Astrocyte (in vitro differentiated cells and primary cell): ENCODE results near the gene IL17C.

Experiments
- CTCF ChIP-seq: IDR thresholded peaks from 2 replicates; pipeline ENCODE4 v1.5.1; 2011; ENCODE audit warnings: low read depth, mild to moderate bottlenecking, inconsistent platforms, low read length, moderate library complexity; ENCODE audit not compliant: insufficient read depth
- EZH2 ChIP-seq: IDR thresholded peaks from 2 replicates; pipeline ENCODE4 v1.6.1; 2012; ENCODE audit warnings: mild to moderate bottlenecking, low read length, inconsistent platforms; ENCODE audit not compliant: insufficient read depth

GRCh38 chr16:88610080-88610479 lies 28.3 kb upstream of the IL17C start:
- peak; percentile 4 for TF ChIP-seq CTCF
- TF ChIP-seq EZH2 = no peak
